ENCODE measurements around the gene HELZ. TPM values are rescaled to one million over a fixed set of nuclear protein-coding genes. Genes with fewer than 3 reads are reported as not detected.
"Not testable (repeated sequence)": the region's sequence is repeated elsewhere in the genome, so short reads cannot be mapped to it uniquely, and the experiment has no call there.

HELZ gene
- 16.1 and 18.4 TPM in 2 replicates for total RNA-seq (2014; rRNA removed)
- 5.0 TPM for polyA plus RNA-seq (2012)

GRCh38 chr17:67245073-67245693, at the start of gene HELZ:
Gene HELZ (minus strand): TSS chr17:67245196. CDS start chr17:67218804, 26,392 bp downstream.
- DNase-seq (ENCODE audit: low read depth), result peak; percentile 74

- peak; percentile 53 for DNase-seq (ENCODE audit: low read depth)
These were observed 48.5 kb upstream of the HELZ start for GRCh38 chr17:67293251-67294203.

- DNase-seq (ENCODE audit: low read depth), result no peak
These were observed 45.8 kb upstream of the HELZ start for GRCh38 chr17:67290711-67291291.

- DNase-seq (ENCODE audit: low read depth), result no peak
These were observed 45.2 kb upstream of the HELZ start for GRCh38 chr17:67290244-67290643.

GRCh38 chr17:67289181-67289876, 44.3 kb upstream of the HELZ start:
- DNase-seq (ENCODE audit: low read depth), result peak; percentile 40

GRCh38 chr17:67286826-67287225, 41.8 kb upstream of the HELZ start:
- DNase-seq (ENCODE audit: low read depth), result not testable (repeated sequence)

GRCh38 chr17:67285360-67285759, 40.4 kb upstream of the HELZ start:
- no peak for DNase-seq (ENCODE audit: low read depth)

GRCh38 chr17:67283731-67284516, 38.9 kb upstream of the HELZ start:
- no peak for DNase-seq (ENCODE audit: low read depth)

GRCh38 chr17:67281743-67282142, 36.7 kb upstream of the HELZ start:
- DNase-seq (ENCODE audit: low read depth), result no peak

GRCh38 chr17:67281053-67281452, 36.1 kb upstream of the HELZ start:
- DNase-seq (ENCODE audit: low read depth), result peak; percentile 47

GRCh38 chr17:67280279-67280678, 35.3 kb upstream of the HELZ start:
- DNase-seq (ENCODE audit: low read depth), result peak; percentile 79

- DNase-seq (ENCODE audit: low read depth), result no peak
These were observed 34.1 kb upstream of the HELZ start for GRCh38 chr17:67279115-67279514.

GRCh38 chr17:67278363-67278762, 33.4 kb upstream of the HELZ start:
- no peak for DNase-seq (ENCODE audit: low read depth)

- no peak for DNase-seq (ENCODE audit: low read depth)
These were observed 31.1 kb upstream of the HELZ start for GRCh38 chr17:67276075-67276474.

- no peak for DNase-seq (ENCODE audit: low read depth)
These were observed 29.5 kb upstream of the HELZ start for GRCh38 chr17:67274466-67274865.

GRCh38 chr17:67273900-67274299, 28.9 kb upstream of the HELZ start:
- DNase-seq (ENCODE audit: low read depth), result no peak

- no peak for DNase-seq (ENCODE audit: low read depth)
These were observed 27.5 kb upstream of the HELZ start for GRCh38 chr17:67272312-67273047.

- DNase-seq (ENCODE audit: low read depth), result not testable (repeated sequence)
These were observed 26.2 kb upstream of the HELZ start for GRCh38 chr17:67271187-67271586.

- DNase-seq (ENCODE audit: low read depth), result no peak
These were observed 25.4 kb upstream of the HELZ start for GRCh38 chr17:67270416-67270815.

- DNase-seq (ENCODE audit: low read depth), result no peak
These were observed 21.5 kb upstream of the HELZ start for GRCh38 chr17:67266496-67266895.
